ENCODE results near the gene TCAIM.

TCAIM gene

GRCh38 chr3:44338010-44338827 is at the start of gene TCAIM (continued):
- TF ChIP-seq ZBTB1 (tag by site-specific recombination; IDR thresholded peaks at IDR 0.05) (no peak), FEZF1 (tag by site-specific recombination; IDR thresholded peaks at IDR 0.05) (no peak), ZFP3 (tag by site-specific recombination; IDR thresholded peaks at IDR 0.05; ENCODE audit: low read depth) (no peak), ZNF239 (tag by site-specific recombination; IDR thresholded peaks at IDR 0.05) (no peak), ZNF26 (tag by site-specific recombination; IDR thresholded peaks at IDR 0.05) (no peak), ZNF175 (tag by site-specific recombination; IDR thresholded peaks at IDR 0.05) (no peak), ZNF704 (tag by site-specific recombination; IDR thresholded peaks at IDR 0.05) (no peak), ZNF341 (tag by site-specific recombination; IDR thresholded peaks at IDR 0.05; ENCODE audit: low read depth) (peak; percentile 93), ZNF548 (tag by site-specific recombination; IDR thresholded peaks at IDR 0.05) (no peak), PBX3 (CRISPR knock-in tag; IDR thresholded peaks at IDR 0.05) (0 out of 2 replicates have a peak, but pooled peaks have one; percentile 20), ZNF549 (tag by site-specific recombination; IDR thresholded peaks at IDR 0.05) (no peak), ZNF416 (tag by site-specific recombination; IDR thresholded peaks at IDR 0.05) (no peak), ZNF529 (tag by site-specific recombination; IDR thresholded peaks at IDR 0.05; ENCODE audit: insufficient replicate concordance) (no peak), ZBTB17 (tag by site-specific recombination; IDR thresholded peaks at IDR 0.05) (peak; percentile 66), ZNF555 (tag by site-specific recombination; conservative IDR thresholded peaks at IDR 0.05) (no peak), ZNF560 (tag by site-specific recombination; IDR thresholded peaks at IDR 0.05; ENCODE audit: borderline replicate concordance) (no peak), ZNF19 (tag by site-specific recombination; IDR thresholded peaks at IDR 0.05; ENCODE audit: low read depth) (no peak), ZNF311 (tag by site-specific recombination; IDR thresholded peaks at IDR 0.05; ENCODE audit: borderline replicate concordance) (no peak), ZNF423 (tag by site-specific recombination; IDR thresholded peaks at IDR 0.05) (peak; percentile 49), ZNF629 (tag by site-specific recombination; IDR thresholded peaks at IDR 0.05) (peak; percentile 85), ZBTB7A (tag by site-specific recombination; IDR thresholded peaks at IDR 0.05; ENCODE audit: low read depth) (peak; percentile 60; the same call in 1 of the 2 replicates), ZNF843 (tag by site-specific recombination; IDR thresholded peaks at IDR 0.05) (peak; percentile 60; the same call in 1 of the 2 replicates), KLF8 (tag by site-specific recombination; IDR thresholded peaks at IDR 0.05) (peak; percentile 86; the same call in 1 of the 2 replicates), ZSCAN16 (tag by site-specific recombination; IDR thresholded peaks at IDR 0.05) (no peak), ZNF157 (tag by site-specific recombination; IDR thresholded peaks at IDR 0.05) (no peak), WT1 (tag by site-specific recombination; IDR thresholded peaks at IDR 0.05) (peak; percentile 31; the same call in 1 of the 2 replicates), SP7 (tag by site-specific recombination; IDR thresholded peaks at IDR 0.05) (peak; percentile 70)
- TF ChIP-seq, protein P1, sequence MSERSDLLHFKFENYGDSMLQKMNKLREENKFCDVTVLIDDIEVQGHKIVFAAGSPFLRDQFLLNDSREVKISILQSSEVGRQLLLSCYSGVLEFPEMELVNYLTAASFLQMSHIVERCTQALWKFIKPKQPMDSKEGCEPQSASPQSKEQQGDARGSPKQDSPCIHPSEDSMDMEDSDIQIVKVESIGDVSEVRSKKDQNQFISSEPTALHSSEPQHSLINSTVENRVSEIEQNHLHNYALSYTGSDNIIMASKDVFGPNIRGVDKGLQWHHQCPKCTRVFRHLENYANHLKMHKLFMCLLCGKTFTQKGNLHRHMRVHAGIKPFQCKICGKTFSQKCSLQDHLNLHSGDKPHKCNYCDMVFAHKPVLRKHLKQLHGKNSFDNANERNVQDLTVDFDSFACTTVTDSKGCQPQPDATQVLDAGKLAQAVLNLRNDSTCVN (tag by site-specific recombination; optimal IDR thresholded peaks at IDR 0.05), result peak; percentile 87
- TF ChIP-seq, protein P2, sequence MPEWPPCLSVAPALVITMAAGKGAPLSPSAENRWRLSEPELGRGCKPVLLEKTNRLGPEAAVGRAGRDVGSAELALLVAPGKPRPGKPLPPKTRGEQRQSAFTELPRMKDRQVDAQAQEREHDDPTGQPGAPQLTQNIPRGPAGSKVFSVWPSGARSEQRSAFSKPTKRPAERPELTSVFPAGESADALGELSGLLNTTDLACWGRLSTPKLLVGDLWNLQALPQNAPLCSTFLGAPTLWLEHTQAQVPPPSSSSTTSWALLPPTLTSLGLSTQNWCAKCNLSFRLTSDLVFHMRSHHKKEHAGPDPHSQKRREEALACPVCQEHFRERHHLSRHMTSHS (tag by site-specific recombination; IDR thresholded peaks at IDR 0.05), result no peak
- TF ChIP-seq, protein P3, sequence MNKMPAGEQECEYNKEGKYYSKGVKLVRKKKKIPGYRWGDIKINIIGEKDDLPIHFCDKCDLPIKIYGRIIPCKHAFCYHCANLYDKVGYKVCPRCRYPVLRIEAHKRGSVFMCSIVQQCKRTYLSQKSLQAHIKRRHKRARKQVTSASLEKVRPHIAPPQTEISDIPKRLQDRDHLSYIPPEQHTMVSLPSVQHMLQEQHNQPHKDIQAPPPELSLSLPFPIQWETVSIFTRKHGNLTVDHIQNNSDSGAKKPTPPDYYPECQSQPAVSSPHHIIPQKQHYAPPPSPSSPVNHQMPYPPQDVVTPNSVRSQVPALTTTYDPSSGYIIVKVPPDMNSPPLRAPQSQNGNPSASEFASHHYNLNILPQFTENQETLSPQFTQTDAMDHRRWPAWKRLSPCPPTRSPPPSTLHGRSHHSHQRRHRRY (tag by site-specific recombination; IDR thresholded peaks at IDR 0.05), result no peak

All from HEK293 (cell line).